ENCODE data around the gene ATP6V1B1. TPM values are rescaled to one million over a fixed set of nuclear protein-coding genes. Genes with fewer than 3 reads are reported as not detected.

The ATP6V1B1 gene
- total and polyA plus RNA-seq, 2 of the 4 experiments (the other 2 are of a cell fraction) = 1.3 TPM; not detected in 1

DNA sequence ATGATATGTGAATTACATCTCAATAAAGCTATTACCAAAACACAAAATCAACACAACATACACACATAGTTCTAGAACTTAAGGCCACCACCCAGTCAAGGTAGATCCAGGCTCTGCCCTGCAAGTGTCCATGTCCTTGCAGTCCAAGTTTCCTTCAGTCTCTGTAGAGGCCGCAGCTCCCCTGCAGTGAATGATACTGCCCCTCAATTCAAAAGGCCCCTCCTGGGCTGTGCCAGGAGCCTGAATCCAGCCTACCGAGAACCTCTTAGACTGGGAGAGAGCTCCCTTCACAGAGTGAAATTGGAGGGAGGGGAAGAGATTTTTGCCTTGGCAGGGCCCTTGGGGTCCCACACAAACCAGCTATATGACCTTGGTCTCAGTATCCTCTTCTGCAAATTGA, 42.5 kb upstream of the ATP6V1B1 start:
- no peak overlapping the region for H2BK20ac ChIP-seq (ENCODE audit: low read depth, low read length)
- no peak overlapping the region for H2AK5ac ChIP-seq (ENCODE audit: low read depth, low read length)
- H4K5ac ChIP-seq (ENCODE audit: low read depth, low read length) = no peak overlapping the region
- H4K91ac ChIP-seq (ENCODE audit: insufficient read depth, low read depth, low read length) = no peak overlapping the region
- no peak overlapping the region for H4K8ac ChIP-seq (ENCODE audit: low read depth in 2 of 2, low read length in 2 of 2)
- no CpG with 5 or more reads among the region's 2 CpGs for whole genome bisulfite sequencing, 2 experiments (ENCODE audit: extremely low coverage in 2 of 2, insufficient read length in 1 of 2)
- H3K4ac ChIP-seq (ENCODE audit: low read depth, low read length) = no peak overlapping the region
- CTCF ChIA-PET = interaction anchor here (1.0 kb wide), 1 partner anchor 20 kb away, joined by 3 read pairs; no protein-coding TSS in a partner anchor
- H3K4me3 ChIP-seq (ENCODE audit: insufficient read depth, low read depth, low read length) = no peak overlapping the region
- no peak overlapping the region for H3K14ac ChIP-seq (replicated peaks; ENCODE audit: low read depth, low read length)
- no peak for TF ChIP-seq BHLHE40 (IDR thresholded peaks at IDR 0.05; ENCODE audit: low read depth, low read length)
- TF ChIP-seq, protein P1, sequence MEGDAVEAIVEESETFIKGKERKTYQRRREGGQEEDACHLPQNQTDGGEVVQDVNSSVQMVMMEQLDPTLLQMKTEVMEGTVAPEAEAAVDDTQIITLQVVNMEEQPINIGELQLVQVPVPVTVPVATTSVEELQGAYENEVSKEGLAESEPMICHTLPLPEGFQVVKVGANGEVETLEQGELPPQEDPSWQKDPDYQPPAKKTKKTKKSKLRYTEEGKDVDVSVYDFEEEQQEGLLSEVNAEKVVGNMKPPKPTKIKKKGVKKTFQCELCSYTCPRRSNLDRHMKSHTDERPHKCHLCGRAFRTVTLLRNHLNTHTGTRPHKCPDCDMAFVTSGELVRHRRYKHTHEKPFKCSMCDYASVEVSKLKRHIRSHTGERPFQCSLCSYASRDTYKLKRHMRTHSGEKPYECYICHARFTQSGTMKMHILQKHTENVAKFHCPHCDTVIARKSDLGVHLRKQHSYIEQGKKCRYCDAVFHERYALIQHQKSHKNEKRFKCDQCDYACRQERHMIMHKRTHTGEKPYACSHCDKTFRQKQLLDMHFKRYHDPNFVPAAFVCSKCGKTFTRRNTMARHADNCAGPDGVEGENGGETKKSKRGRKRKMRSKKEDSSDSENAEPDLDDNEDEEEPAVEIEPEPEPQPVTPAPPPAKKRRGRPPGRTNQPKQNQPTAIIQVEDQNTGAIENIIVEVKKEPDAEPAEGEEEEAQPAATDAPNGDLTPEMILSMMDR (conservative IDR thresholded peaks at IDR 0.05; ENCODE audit: low read depth, low read length) = no peak
- TF ChIP-seq RAD21 (IDR thresholded peaks at IDR 0.05; ENCODE audit: low read length) = no peak
- no peak for TF ChIP-seq MAZ (IDR thresholded peaks at IDR 0.05; ENCODE audit: borderline replicate concordance, low read depth, low read length)
- TF ChIP-seq CEBPB (IDR thresholded peaks at IDR 0.05; ENCODE audit: low read depth, low read length) = no peak
- no peak for TF ChIP-seq MAFK (IDR thresholded peaks at IDR 0.05; ENCODE audit: low read depth, low read length)
- TF ChIP-seq NFE2L2 (IDR thresholded peaks at IDR 0.05; ENCODE audit: low read depth, low read length) = no peak
- no peak for TF ChIP-seq RCOR1 (IDR thresholded peaks at IDR 0.05; ENCODE audit: insufficient replicate concordance, low read length)
- TF ChIP-seq POLR2A (IDR thresholded peaks at IDR 0.05; ENCODE audit: low read depth, low read length) = no peak
- no peak for TF ChIP-seq RFX5 (IDR thresholded peaks at IDR 0.05; ENCODE audit: low read depth, low read length)
- no peaks in the 10 kb centered on the region for H4K20me1 ChIP-seq (ENCODE audit: insufficient read depth, low read length)
- POLR2A ChIA-PET (ENCODE audit: unreplicated experiment) = no interaction called here
- BruUV-seq (replicated peaks) = no TSS peak
- H3K27me3 ChIP-seq (ENCODE audit: control insufficient read depth, insufficient read depth, low read length) = peaks cover 98% of the 10 kb centered on the region
- no peak overlapping the region for H2AK9ac ChIP-seq (replicated peaks; ENCODE audit: low read depth, low read length, poor library complexity)
- H3K9me3 ChIP-seq (ENCODE audit: control insufficient read depth, insufficient read depth, low read length) = no peaks in the 10 kb centered on the region; the same call in 1 of the 2 replicates
- no peak overlapping the region for H2BK5ac ChIP-seq (ENCODE audit: low read depth, low read length, poor library complexity, severe bottlenecking)
- H3K23ac ChIP-seq (ENCODE audit: low read depth, low read length) = no peak overlapping the region
- no peak overlapping the region for H2AFZ ChIP-seq (replicated peaks; ENCODE audit: low read length, poor library complexity)
- no peak overlapping the region for H3K18ac ChIP-seq (ENCODE audit: low read depth, low read length)
- H3K36me3 ChIP-seq (ENCODE audit: control insufficient read depth, insufficient read depth, low read length) = no peaks in the 10 kb centered on the region
- no peak overlapping the region for H3K56ac ChIP-seq (ENCODE audit: extremely low read depth, insufficient read depth, low read length)
- no peak overlapping the region for H2BK120ac ChIP-seq (ENCODE audit: low read depth, low read length)
- H3K4me1 ChIP-seq (ENCODE audit: control insufficient read depth, insufficient read depth, low read length) = peaks cover 1% of the 10 kb centered on the region
- H3K9ac ChIP-seq (ENCODE audit: low read depth, low read length) = no peak overlapping the region
- intact Hi-C loops (cut with micrococcal nuclease) (no loop called here), dilution Hi-C loops (cut with HindIII; ENCODE audit: low sequenced_read_pairs, unreplicated experiment) (no loop called here), in situ Hi-C loops (cut with MboI; ENCODE audit: low sequenced_read_pairs) (no loop called here)
- H3K79me1 ChIP-seq (ENCODE audit: low read depth in 1 of 2, low read length in 2 of 2) = no peaks in the 10 kb centered on the region
- no peak overlapping the region for H3K27ac ChIP-seq (ENCODE audit: insufficient read depth, low read length)
- DNase-seq (no peak), ATAC-seq (ENCODE audit: low read depth) (no peak)
- H2BK15ac ChIP-seq (ENCODE audit: low read depth, low read length) = no peak overlapping the region
- H3K4me2 ChIP-seq (ENCODE audit: low read depth, low read length) = no peak overlapping the region
- no peaks in the 10 kb centered on the region for H3K9me1 ChIP-seq (ENCODE audit: insufficient read depth, low read length)

Measured in IMR-90 (cell line).